Type B pancreatic cell (in vitro differentiated cells): Measurements from ENCODE around the gene GINS1. TPM values are rescaled to one million over a fixed set of nuclear protein-coding genes. Genes with fewer than 3 reads are reported as not detected.

Source experiments
- DNase-seq: peaks from one replicate; pipeline ENCODE4 v3.0.0; 2021; ENCODE audit warnings: mixed read lengths; ENCODE audit not compliant: unreplicated experiment; ENCODE audit errors: extremely low spot score
- H3K27ac Mint-ChIP-seq: 2 replicates; pipeline ENCODE4 v1.8.0; 2021; ENCODE audit warnings: mild to moderate bottlenecking, mixed read lengths
- H3K27me3 Mint-ChIP-seq: 2 replicates; pipeline ENCODE4 v1.8.0; 2021; ENCODE audit warnings: mixed read lengths
- H3K36me3 Mint-ChIP-seq: 2 replicates; pipeline ENCODE4 v1.8.0; 2021; ENCODE audit warnings: mixed read lengths
- H3K4me1 Mint-ChIP-seq: one replicate; pipeline ENCODE4 v1.8.0; 2021; ENCODE audit warnings: mixed read lengths; ENCODE audit not compliant: unreplicated experiment
- H3K4me3 Mint-ChIP-seq: 2 replicates; pipeline ENCODE4 v1.8.0; 2021; ENCODE audit warnings: mild to moderate bottlenecking, mixed read lengths
- H3K9me3 Mint-ChIP-seq: 2 replicates; pipeline ENCODE4 v1.8.0; 2021; ENCODE audit warnings: mixed read lengths
- total RNA-seq: library from RNA; stranded (reverse); gene quantifications from 2 replicates; pipeline ENCODE4 v1.2.1, GENCODE V29; 2021; ENCODE audit warnings: low replicate concordance
- TF ChIP-seq, protein P1 (sequence below): fragments of 200-600 bp; sonication (generic); conservative IDR thresholded peaks from 2 replicates; pipeline ENCODE4 v1.5.0; 2021; ENCODE audit warnings: antibody characterized with exemption, mild to moderate bottlenecking

Gene GINS1
- total RNA-seq, 1 donor from 2014 or later, result 30.2 TPM

DNA sequence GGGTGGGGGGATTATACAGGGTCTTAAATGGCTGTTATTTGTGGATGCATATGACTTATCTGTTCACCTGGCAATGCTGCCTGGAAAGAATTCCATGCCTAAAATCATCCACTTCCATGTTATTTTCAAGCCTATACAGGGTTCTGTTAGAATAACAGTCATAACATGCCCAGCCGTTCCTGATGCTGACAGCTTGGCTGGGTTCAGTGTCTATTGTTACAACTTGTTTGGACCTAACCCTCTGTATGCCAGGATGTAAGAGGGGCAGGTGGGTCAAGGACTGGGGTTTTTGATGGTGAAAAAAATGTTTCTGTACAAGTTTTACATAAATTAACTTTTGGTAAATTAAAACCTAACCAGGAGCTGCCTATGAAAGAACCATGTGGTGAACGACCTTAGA lies 79.8 kb downstream of the GINS1 start:
- TF ChIP-seq, protein P1, sequence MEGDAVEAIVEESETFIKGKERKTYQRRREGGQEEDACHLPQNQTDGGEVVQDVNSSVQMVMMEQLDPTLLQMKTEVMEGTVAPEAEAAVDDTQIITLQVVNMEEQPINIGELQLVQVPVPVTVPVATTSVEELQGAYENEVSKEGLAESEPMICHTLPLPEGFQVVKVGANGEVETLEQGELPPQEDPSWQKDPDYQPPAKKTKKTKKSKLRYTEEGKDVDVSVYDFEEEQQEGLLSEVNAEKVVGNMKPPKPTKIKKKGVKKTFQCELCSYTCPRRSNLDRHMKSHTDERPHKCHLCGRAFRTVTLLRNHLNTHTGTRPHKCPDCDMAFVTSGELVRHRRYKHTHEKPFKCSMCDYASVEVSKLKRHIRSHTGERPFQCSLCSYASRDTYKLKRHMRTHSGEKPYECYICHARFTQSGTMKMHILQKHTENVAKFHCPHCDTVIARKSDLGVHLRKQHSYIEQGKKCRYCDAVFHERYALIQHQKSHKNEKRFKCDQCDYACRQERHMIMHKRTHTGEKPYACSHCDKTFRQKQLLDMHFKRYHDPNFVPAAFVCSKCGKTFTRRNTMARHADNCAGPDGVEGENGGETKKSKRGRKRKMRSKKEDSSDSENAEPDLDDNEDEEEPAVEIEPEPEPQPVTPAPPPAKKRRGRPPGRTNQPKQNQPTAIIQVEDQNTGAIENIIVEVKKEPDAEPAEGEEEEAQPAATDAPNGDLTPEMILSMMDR, result no peak
- no peak overlapping the region for H3K27ac Mint-ChIP-seq
- DNase-seq, result no peak
- peaks cover 5% of the 10 kb centered on the region for H3K4me1 Mint-ChIP-seq
- no peaks in the 10 kb centered on the region for H3K9me3 Mint-ChIP-seq
- H3K36me3 Mint-ChIP-seq, result peaks cover 3% of the 10 kb centered on the region
- no peak overlapping the region for H3K4me3 Mint-ChIP-seq
- H3K27me3 Mint-ChIP-seq, result no peaks in the 10 kb centered on the region

DNA sequence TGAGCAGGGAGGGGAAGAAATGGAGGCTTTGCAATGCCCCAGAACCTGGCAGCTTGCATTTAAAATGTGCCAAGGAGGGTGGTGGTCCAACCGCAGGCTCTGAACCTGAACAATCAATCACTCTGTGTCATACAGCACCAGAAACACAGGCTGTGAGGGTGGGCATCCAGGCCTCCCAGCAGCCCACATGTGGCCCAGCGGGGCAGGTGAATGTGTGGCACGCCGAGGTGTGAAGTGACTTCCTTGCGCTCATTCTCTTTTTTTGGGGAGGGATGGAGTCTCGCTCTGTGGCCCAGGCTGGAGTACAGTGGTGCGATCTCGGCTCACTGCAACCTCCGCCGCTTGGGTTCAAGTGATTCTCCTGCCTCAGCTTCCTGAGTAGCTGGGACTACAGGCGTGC lies 80.5 kb downstream of the GINS1 start:
- TF ChIP-seq, protein P1, result no peak
- peaks cover 3% of the 10 kb centered on the region for H3K36me3 Mint-ChIP-seq
- H3K27me3 Mint-ChIP-seq, result no peaks in the 10 kb centered on the region

DNA sequence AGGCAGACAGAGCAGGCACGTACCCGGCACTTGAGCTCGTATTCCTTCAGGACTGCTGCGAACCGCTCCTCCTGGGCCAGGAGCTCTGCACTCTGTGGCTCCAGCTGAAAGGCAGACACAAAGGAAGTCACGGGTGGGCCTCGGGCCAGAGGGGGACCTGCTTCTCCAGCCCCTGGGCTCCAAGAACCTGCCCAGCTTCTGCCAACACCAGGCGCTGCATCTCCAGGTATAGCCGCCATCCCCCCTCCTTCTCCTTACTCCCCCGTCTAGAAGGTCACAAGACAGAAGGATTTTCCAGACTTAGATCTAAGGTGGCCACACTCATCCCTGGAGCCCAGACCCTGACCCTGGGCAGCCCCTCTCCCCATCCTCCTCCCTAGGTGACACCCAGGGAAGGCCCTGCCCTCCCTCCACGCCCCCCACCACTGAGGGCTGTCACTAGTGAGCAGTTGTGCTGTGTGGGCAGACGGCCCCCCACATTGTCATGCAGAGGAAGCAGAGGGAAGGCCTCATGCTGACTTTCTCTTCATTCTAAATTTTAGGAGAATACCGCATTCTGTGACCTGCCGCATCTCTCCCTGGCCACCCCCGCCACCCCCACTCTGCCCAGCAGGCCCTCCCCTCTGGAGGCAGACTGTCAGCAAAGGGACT lies 81.9 kb downstream of the GINS1 start:
- DNase-seq, result no peak
- no peak overlapping the region for H3K4me3 Mint-ChIP-seq
- no peaks in the 10 kb centered on the region for H3K9me3 Mint-ChIP-seq
- peaks cover 3% of the 10 kb centered on the region for H3K36me3 Mint-ChIP-seq
- H3K27me3 Mint-ChIP-seq, result no peaks in the 10 kb centered on the region
- TF ChIP-seq, protein P1, result no peak
- peaks cover 5% of the 10 kb centered on the region for H3K4me1 Mint-ChIP-seq
- no peak overlapping the region for H3K27ac Mint-ChIP-seq

More for the DNA sequence above, 80.5 kb downstream of the GINS1 start:
- H3K27ac Mint-ChIP-seq, result no peak overlapping the region
- no peak overlapping the region for H3K4me3 Mint-ChIP-seq
- peaks cover 5% of the 10 kb centered on the region for H3K4me1 Mint-ChIP-seq
- H3K9me3 Mint-ChIP-seq, result no peaks in the 10 kb centered on the region
- DNase-seq, result no peak

DNA sequence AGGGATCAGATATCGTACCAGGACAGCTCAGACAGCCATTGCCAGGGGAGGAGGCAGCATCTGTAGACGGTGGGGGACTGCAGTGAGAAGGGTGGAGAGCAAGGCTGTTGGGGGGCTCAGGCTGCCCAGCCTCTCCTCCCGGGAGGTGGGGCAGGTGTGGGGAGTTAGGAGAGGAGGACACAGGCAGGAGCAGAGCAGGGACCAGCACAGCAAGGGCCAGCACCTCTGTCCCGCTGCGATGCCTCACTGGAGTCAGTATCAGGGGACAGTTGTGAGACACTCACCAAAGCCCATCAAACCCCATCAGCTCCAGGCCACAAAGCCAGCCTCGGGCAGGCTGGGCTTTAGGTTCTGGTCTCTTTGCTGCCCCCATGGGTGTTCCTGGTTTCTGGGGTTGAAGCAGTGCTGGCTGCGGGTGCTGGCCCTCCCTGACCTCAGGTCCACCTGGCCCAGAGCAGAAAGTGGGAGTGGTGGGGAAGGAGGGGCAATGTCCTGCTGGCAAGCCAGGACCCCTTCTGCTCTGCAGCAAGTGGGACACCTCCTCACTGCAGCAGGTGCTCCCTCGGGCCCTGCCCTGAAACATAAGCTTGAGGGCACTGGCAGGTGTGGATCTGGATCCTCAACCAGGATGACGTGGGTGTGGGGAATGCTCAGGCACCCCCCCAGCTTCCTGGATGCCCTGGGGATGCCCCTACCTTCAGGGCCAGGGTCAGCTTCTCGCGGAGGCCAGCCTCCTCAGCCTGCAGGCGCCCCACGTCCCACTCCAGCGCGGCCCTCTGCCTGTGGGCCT lies 83.4 kb downstream of the GINS1 start:
- H3K27ac Mint-ChIP-seq, result no peak overlapping the region
- no peaks in the 10 kb centered on the region for H3K27me3 Mint-ChIP-seq
- TF ChIP-seq, protein P1, result no peak
- DNase-seq, result no peak
- H3K4me3 Mint-ChIP-seq, result no peak overlapping the region
- peaks cover 3% of the 10 kb centered on the region for H3K36me3 Mint-ChIP-seq
- no peaks in the 10 kb centered on the region for H3K9me3 Mint-ChIP-seq
- H3K4me1 Mint-ChIP-seq, result peaks cover 5% of the 10 kb centered on the region

DNA sequence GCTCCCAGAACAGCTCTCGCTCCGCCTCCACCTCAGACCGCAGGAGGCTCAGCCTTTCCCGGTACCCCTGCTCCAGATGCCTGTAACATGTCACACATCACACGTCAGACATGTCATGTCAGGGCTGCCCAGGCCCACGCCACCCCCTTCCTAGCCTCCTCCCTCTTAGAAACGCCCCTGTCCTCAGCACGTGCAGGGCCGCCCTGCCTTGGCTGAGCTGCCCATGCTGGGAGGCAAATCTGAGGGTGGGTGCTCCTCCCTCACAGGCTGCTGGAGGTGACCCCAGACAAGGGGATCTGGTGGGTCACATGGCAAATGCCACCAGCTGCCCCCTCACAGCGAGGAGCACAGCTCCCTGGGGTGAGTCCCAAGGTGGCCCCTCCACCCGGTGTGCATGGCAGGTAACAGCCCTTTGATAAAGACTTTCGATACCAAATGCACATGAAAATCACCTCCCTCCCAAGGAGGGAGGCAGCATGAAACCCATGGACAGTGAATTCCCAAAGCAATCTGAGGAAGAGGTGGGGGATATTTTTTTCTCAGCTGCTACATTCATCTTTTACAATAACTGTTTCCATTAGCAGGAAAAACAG lies 84.1 kb downstream of the GINS1 start:
- no peak overlapping the region for H3K27ac Mint-ChIP-seq
- peaks cover 4% of the 10 kb centered on the region for H3K36me3 Mint-ChIP-seq
- H3K4me3 Mint-ChIP-seq, result no peak overlapping the region
- H3K9me3 Mint-ChIP-seq, result no peaks in the 10 kb centered on the region
- no peak for DNase-seq
- TF ChIP-seq, protein P1, result no peak
- H3K4me1 Mint-ChIP-seq, result peaks cover under 1% of the 10 kb centered on the region
- no peaks in the 10 kb centered on the region for H3K27me3 Mint-ChIP-seq
